ENCODE data around the gene BAD. TPM values are rescaled to one million over a fixed set of nuclear protein-coding genes. Genes with fewer than 3 reads are reported as not detected.

Gene BAD
- total RNA-seq, 1 donor from 2014 or later = 43.6 TPM

DNA sequence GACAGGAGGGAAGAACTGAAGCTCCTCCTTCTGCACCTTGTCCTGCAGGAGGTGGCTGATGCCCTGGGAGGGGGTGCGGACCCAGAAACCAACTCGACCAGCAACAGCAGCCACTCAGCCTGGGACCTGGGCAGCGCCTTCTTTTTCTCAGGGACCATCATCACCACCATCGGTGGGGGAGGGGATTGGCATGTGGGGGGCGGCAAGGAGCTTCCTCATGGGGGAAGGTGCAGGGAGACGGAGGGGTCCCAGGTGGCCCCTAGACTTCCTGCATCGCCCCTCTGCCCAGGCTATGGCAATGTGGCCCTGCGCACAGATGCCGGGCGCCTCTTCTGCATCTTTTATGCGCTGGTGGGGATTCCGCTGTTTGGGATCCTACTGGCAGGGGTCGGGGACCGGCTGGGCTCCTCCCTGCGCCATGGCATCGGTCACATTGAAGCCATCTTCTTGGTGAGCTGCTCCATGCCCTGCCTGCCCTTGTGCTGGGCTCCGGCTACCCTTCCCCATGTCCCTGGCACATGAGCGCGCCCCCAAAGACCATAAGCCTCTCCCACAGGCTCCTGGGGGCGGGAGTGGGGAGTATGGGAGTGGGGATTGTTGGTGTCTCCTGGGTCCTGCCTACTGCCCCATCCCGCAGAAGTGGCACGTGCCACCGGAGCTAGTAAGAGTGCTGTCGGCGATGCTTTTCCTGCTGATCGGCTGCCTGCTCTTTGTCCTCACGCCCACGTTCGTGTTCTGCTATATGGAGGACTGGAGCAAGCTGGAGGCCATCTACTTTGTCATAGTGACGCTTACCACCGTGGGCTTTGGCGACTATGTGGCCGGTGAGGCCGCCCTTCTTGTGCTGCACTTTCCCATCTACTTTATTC lies 12.6 kb upstream of the BAD start:
- Histone ChIP-seq H3K9me3 (ENCODE audit: insufficient read depth, low read depth, low read length) (no peaks in the 10 kb centered on the region), H3K36me3 (ENCODE audit: insufficient read depth, low read length) (no peaks in the 10 kb centered on the region), H3K9ac (ENCODE audit: low read length) (no peak overlapping the region), H4K20me1 (ENCODE audit: insufficient read depth, low read length) (peaks cover 15% of the 10 kb centered on the region), H2AFZ (ENCODE audit: low read depth, low read length) (no peak overlapping the region), H3K4me3 (ENCODE audit: insufficient read depth, low read depth, low read length) (no peak overlapping the region), H3K79me2 (ENCODE audit: insufficient read depth, low read length) (no peaks in the 10 kb centered on the region), H3K4me1 (ENCODE audit: insufficient read depth, low read length) (peaks cover 11% of the 10 kb centered on the region), H3K27ac (ENCODE audit: low read depth, low read length) (no peak overlapping the region), H3K4me2 (ENCODE audit: low read length) (no peak overlapping the region), H3K27me3 (ENCODE audit: insufficient read depth, low read length) (peaks cover 79% of the 10 kb centered on the region)
- H3K27me3 Mint-ChIP-seq (ENCODE audit: low read depth, unreplicated experiment) = peaks cover 69% of the 10 kb centered on the region
- H3K27ac Mint-ChIP-seq (ENCODE audit: unreplicated experiment) = no peak overlapping the region
- H3K4me3 Mint-ChIP-seq (ENCODE audit: unreplicated experiment) = peak overlapping the region; percentile 45
- TF ChIP-seq EZH2 (IDR thresholded peaks at IDR 0.05; ENCODE audit: insufficient read depth, low read length) = peak; percentile 78
- TF ChIP-seq, protein P1, sequence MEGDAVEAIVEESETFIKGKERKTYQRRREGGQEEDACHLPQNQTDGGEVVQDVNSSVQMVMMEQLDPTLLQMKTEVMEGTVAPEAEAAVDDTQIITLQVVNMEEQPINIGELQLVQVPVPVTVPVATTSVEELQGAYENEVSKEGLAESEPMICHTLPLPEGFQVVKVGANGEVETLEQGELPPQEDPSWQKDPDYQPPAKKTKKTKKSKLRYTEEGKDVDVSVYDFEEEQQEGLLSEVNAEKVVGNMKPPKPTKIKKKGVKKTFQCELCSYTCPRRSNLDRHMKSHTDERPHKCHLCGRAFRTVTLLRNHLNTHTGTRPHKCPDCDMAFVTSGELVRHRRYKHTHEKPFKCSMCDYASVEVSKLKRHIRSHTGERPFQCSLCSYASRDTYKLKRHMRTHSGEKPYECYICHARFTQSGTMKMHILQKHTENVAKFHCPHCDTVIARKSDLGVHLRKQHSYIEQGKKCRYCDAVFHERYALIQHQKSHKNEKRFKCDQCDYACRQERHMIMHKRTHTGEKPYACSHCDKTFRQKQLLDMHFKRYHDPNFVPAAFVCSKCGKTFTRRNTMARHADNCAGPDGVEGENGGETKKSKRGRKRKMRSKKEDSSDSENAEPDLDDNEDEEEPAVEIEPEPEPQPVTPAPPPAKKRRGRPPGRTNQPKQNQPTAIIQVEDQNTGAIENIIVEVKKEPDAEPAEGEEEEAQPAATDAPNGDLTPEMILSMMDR (IDR thresholded peaks at IDR 0.05; ENCODE audit: insufficient read depth, low read depth, low read length) = no peak
- H3K36me3 Mint-ChIP-seq (ENCODE audit: low read depth, unreplicated experiment) = no peaks in the 10 kb centered on the region
- peaks cover 10% of the 10 kb centered on the region for H3K4me1 Mint-ChIP-seq (ENCODE audit: low read depth, unreplicated experiment)
- FAIRE-seq = no peak
- DNase-seq (ENCODE audit: low read depth) = no peak
- H3K9me3 Mint-ChIP-seq (ENCODE audit: unreplicated experiment) = no peaks in the 10 kb centered on the region

DNA sequence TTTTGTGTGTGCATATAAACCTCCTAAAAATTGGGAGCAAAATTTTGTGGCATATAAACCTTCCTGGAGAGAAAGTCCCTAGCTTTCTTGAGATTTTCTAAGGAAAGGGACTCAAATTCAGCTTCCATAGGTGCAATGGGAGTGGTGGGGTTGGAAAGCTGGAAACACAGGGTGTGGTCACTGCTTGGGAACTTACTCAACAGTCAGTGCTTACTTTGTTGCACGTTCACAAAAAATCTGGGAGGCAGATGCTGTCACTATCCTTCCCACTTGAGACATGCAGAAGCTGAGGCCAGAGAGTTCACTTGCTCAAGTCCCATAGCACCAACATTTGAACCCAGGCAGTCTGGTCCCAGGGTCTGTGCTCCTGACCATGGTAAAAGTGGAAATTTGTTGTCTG lies 11.8 kb upstream of the BAD start:
- peaks cover 15% of the 10 kb centered on the region for H4K20me1 ChIP-seq (ENCODE audit: insufficient read depth, low read length)
- H3K36me3 Mint-ChIP-seq (ENCODE audit: low read depth, unreplicated experiment) = no peaks in the 10 kb centered on the region
- H3K27ac Mint-ChIP-seq (ENCODE audit: unreplicated experiment) = no peak overlapping the region
- no peak overlapping the region for H3K27ac ChIP-seq (ENCODE audit: low read depth, low read length)
- H2AFZ ChIP-seq (ENCODE audit: low read depth, low read length) = no peak overlapping the region
- no peaks in the 10 kb centered on the region for H3K9me3 Mint-ChIP-seq (ENCODE audit: unreplicated experiment)
- no peaks in the 10 kb centered on the region for H3K36me3 ChIP-seq (ENCODE audit: insufficient read depth, low read length)
- DNase-seq (ENCODE audit: low read depth) (no peak), FAIRE-seq (no peak)
- H3K27me3 Mint-ChIP-seq (ENCODE audit: low read depth, unreplicated experiment) = peaks cover 64% of the 10 kb centered on the region
- H3K9ac ChIP-seq (ENCODE audit: low read length) = no peak overlapping the region
- H3K79me2 ChIP-seq (ENCODE audit: insufficient read depth, low read length) = no peaks in the 10 kb centered on the region
- H3K4me1 ChIP-seq (ENCODE audit: insufficient read depth, low read length) = peaks cover 14% of the 10 kb centered on the region
- TF ChIP-seq, protein P1 (IDR thresholded peaks at IDR 0.05; ENCODE audit: insufficient read depth, low read depth, low read length) = no peak
- no peak for TF ChIP-seq EZH2 (IDR thresholded peaks at IDR 0.05; ENCODE audit: insufficient read depth, low read length)
- no peak overlapping the region for H3K4me3 ChIP-seq (ENCODE audit: insufficient read depth, low read depth, low read length)
- no peaks in the 10 kb centered on the region for H3K9me3 ChIP-seq (ENCODE audit: insufficient read depth, low read depth, low read length)
- peaks cover 82% of the 10 kb centered on the region for H3K27me3 ChIP-seq (ENCODE audit: insufficient read depth, low read length)
- no peak overlapping the region for H3K4me2 ChIP-seq (ENCODE audit: low read length)
- peaks cover 10% of the 10 kb centered on the region for H3K4me1 Mint-ChIP-seq (ENCODE audit: low read depth, unreplicated experiment)
- no peak overlapping the region for H3K4me3 Mint-ChIP-seq (ENCODE audit: unreplicated experiment)

DNA sequence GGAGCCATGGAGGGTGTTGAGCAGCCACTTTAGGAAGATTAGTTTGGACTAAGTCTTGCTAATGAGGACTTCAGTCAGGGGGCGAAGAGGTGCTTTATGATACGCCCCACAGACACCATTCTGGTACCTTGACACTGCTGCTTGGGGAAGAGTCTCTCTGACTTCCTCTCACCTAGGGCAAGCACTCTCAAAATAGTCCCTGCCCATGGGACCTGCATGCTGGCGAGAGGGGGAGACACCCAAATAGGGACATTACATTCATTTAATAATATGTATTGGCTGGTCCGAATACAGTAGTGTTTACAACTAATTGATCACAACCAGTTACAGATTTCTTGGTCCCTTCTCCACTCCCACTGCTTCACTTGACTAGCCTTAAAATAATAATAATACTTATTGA lies 11.3 kb upstream of the BAD start:
- peaks cover 10% of the 10 kb centered on the region for H3K4me1 Mint-ChIP-seq (ENCODE audit: low read depth, unreplicated experiment)
- Histone ChIP-seq H4K20me1 (ENCODE audit: insufficient read depth, low read length) (peaks cover 18% of the 10 kb centered on the region), H3K9ac (ENCODE audit: low read length) (no peak overlapping the region), H2AFZ (ENCODE audit: low read depth, low read length) (no peak overlapping the region), H3K27ac (ENCODE audit: low read depth, low read length) (no peak overlapping the region), H3K79me2 (ENCODE audit: insufficient read depth, low read length) (no peaks in the 10 kb centered on the region), H3K4me1 (ENCODE audit: insufficient read depth, low read length) (peaks cover 10% of the 10 kb centered on the region), H3K9me3 (ENCODE audit: insufficient read depth, low read depth, low read length) (no peaks in the 10 kb centered on the region), H3K27me3 (ENCODE audit: insufficient read depth, low read length) (peaks cover 85% of the 10 kb centered on the region), H3K4me3 (ENCODE audit: insufficient read depth, low read depth, low read length) (no peak overlapping the region), H3K4me2 (ENCODE audit: low read length) (no peak overlapping the region), H3K36me3 (ENCODE audit: insufficient read depth, low read length) (no peaks in the 10 kb centered on the region)
- no peak for FAIRE-seq
- no peak for DNase-seq (ENCODE audit: low read depth)
- no peaks in the 10 kb centered on the region for H3K36me3 Mint-ChIP-seq (ENCODE audit: low read depth, unreplicated experiment)
- no peak overlapping the region for H3K27ac Mint-ChIP-seq (ENCODE audit: unreplicated experiment)
- H3K9me3 Mint-ChIP-seq (ENCODE audit: unreplicated experiment) = no peaks in the 10 kb centered on the region
- H3K4me3 Mint-ChIP-seq (ENCODE audit: unreplicated experiment) = no peak overlapping the region
- TF ChIP-seq, protein P1 (IDR thresholded peaks at IDR 0.05; ENCODE audit: insufficient read depth, low read depth, low read length) = no peak
- peaks cover 62% of the 10 kb centered on the region for H3K27me3 Mint-ChIP-seq (ENCODE audit: low read depth, unreplicated experiment)

Data from astrocyte (in vitro differentiated cells and primary cell).